ENCODE measurements around the gene MLLT1.

MLLT1 gene

GRCh38 chr19:6164906-6165531 lies 114.8 kb downstream of the MLLT1 start:
- peaks cover 6% of the 10 kb centered on the region for H3K4me1 Mint-ChIP-seq
- peaks cover 8% of the 10 kb centered on the region for H3K9me3 Mint-ChIP-seq
- no peak overlapping the region for H3K27ac Mint-ChIP-seq
- no peaks in the 10 kb centered on the region for H3K36me3 Mint-ChIP-seq
- H3K27me3 Mint-ChIP-seq, result no peaks in the 10 kb centered on the region
- no peak overlapping the region for H3K4me3 Mint-ChIP-seq
- ATAC-seq, result no peak

- peak; percentile 76 for ATAC-seq
- H3K27ac Mint-ChIP-seq, result no peak overlapping the region
- H3K27me3 Mint-ChIP-seq, result no peaks in the 10 kb centered on the region
- H3K4me1 Mint-ChIP-seq, result peaks cover 6% of the 10 kb centered on the region
- peaks cover 7% of the 10 kb centered on the region for H3K9me3 Mint-ChIP-seq
- no peak overlapping the region for H3K4me3 Mint-ChIP-seq
- no peaks in the 10 kb centered on the region for H3K36me3 Mint-ChIP-seq
Measured at GRCh38 chr19:6161271-6161850, 118.4 kb downstream of the MLLT1 start.
